ENCODE data around the gene ZSCAN10.

DNA sequence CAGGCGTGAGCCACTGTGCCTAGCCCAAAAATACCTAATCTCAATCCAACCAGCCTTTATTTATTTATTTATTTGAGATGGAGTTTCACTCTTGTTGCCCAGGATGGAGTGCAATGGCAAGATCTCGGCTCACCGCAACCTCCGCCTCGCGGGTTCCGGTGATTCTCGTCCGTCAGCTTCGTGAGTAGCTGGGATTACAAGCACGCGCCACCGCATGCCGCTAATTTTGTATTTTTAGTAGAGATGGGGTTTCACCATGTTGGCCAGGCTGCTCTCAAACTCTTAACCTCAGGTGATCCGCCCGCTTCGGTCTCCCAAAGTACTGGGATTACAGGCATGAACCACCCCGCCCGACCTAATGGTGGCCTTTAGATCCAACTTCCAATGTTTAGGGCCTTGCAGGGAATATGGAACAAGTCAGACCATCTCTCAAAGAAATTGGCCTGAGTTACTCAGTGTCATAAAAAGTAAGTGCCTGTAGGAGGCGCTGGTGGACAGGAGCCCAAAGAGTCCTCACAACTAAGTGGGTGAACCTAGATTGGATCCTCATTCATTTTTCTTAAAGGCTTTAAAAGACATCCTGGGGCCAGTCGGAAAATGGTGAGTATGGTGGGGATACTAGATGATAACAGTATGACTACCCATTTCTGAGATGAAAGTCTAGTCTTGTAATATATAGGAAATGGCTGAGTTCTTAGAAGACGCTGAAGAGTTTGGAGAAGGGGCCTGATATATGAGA is 4.6 kb downstream of the ZSCAN10 start:
- no peak for TF ChIP-seq TAF1 (IDR thresholded peaks at IDR 0.05; ENCODE audit: borderline replicate concordance, insufficient read depth, low read length)
- TF ChIP-seq, protein P1, sequence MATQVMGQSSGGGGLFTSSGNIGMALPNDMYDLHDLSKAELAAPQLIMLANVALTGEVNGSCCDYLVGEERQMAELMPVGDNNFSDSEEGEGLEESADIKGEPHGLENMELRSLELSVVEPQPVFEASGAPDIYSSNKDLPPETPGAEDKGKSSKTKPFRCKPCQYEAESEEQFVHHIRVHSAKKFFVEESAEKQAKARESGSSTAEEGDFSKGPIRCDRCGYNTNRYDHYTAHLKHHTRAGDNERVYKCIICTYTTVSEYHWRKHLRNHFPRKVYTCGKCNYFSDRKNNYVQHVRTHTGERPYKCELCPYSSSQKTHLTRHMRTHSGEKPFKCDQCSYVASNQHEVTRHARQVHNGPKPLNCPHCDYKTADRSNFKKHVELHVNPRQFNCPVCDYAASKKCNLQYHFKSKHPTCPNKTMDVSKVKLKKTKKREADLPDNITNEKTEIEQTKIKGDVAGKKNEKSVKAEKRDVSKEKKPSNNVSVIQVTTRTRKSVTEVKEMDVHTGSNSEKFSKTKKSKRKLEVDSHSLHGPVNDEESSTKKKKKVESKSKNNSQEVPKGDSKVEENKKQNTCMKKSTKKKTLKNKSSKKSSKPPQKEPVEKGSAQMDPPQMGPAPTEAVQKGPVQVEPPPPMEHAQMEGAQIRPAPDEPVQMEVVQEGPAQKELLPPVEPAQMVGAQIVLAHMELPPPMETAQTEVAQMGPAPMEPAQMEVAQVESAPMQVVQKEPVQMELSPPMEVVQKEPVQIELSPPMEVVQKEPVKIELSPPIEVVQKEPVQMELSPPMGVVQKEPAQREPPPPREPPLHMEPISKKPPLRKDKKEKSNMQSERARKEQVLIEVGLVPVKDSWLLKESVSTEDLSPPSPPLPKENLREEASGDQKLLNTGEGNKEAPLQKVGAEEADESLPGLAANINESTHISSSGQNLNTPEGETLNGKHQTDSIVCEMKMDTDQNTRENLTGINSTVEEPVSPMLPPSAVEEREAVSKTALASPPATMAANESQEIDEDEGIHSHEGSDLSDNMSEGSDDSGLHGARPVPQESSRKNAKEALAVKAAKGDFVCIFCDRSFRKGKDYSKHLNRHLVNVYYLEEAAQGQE (IDR thresholded peaks at IDR 0.05; ENCODE audit: insufficient read depth in 1 of 2, low read depth in 2 of 2, low read length in 2 of 2): no peak
- no peak for TF ChIP-seq POLR2AphosphoS5 (IDR thresholded peaks at IDR 0.05; ENCODE audit: low read depth, low read length)
- no peak for TF ChIP-seq SIN3A (IDR thresholded peaks at IDR 0.05; ENCODE audit: borderline replicate concordance, insufficient read depth, low read length)

All from PFSK-1 (cell line).